ENCODE measurements around the gene DYTN.

DYTN gene

DNA sequence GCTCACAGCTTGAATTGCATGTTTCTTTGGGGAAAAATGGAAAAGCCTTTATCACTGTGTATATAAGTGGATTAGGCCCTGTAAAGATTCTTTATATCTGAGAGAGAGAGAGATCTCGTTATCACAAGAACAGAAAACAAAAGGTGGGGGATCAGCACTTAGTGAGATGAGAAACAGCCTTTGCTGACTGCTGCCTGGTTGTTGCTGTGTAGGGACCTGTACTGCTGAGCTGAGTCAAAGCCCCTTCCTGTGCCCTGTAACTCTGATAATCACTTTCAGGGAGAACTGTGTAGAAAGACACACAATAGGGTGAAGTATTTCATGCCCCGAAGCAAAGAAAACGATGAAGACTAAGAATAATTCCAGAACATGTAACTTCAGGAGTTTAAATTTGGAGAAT is 106.5 kb downstream of the DYTN start:
- DNase-seq: no peak

- no peak for DNase-seq
These were observed 107.0 kb downstream of the DYTN start for GRCh38 chr2:206611191-206611590.

GRCh38 chr2:206610451-206610850 is 107.7 kb downstream of the DYTN start:
- no peak for DNase-seq

GRCh38 chr2:206603243-206603642 is 115.0 kb downstream of the DYTN start:
- DNase-seq: no peak
